DMS 273 (cell line): ENCODE measurements around the gene NEURL2.
A peak's percentile ranks its signal among the peaks of the same experiment; 100 is the strongest.
"Not testable (repeated sequence)": the region's sequence is repeated elsewhere in the genome, so short reads cannot be mapped to it uniquely, and the experiment has no call there.

Experiments
- DNase-seq: peaks from one replicate; lab custom pipeline; 2025; ENCODE audit not compliant: unreplicated experiment; lab: John Stamatoyannopoulos, UW

NEURL2 gene

DNA sequence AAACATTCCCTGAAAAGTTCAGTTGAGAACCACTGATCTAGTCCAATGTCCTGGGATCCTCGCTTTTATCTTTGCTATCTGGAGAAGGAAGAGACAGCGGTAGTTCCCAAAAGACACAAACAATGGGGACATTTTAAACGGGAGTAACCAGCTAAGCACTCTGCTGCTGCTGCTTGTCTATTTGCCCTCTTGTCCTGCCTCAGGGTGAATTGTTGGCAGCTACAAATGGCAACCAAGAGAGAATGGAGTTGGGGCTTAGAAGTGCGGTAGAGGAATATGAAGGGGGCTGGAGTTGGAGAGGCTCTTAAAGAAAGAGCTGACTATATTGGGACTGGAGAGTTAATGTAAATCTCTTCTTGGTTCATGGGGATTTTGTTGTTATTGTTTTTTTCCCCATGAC, 16.4 kb downstream of the NEURL2 start:
- DNase-seq, result no peak

DNA sequence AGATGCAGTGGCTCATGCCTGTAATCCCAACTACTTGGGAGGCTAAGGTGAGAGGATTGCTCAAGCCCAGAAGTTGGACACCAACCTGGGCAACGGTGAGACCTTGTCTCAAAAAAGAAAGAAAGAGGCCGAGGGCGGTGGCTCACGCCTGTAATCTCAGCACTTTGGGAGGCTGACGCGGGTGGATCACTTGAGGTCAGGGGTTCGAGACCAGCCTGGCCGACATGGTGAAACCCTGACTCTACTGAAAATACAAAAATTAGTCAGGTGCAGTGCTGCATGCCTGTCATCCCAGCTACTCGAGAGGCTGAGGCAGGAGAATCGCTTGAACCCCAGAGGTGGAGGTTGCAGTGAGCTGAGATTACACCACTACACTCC, 16.9 kb downstream of the NEURL2 start:
- DNase-seq, result not testable (repeated sequence)

DNA sequence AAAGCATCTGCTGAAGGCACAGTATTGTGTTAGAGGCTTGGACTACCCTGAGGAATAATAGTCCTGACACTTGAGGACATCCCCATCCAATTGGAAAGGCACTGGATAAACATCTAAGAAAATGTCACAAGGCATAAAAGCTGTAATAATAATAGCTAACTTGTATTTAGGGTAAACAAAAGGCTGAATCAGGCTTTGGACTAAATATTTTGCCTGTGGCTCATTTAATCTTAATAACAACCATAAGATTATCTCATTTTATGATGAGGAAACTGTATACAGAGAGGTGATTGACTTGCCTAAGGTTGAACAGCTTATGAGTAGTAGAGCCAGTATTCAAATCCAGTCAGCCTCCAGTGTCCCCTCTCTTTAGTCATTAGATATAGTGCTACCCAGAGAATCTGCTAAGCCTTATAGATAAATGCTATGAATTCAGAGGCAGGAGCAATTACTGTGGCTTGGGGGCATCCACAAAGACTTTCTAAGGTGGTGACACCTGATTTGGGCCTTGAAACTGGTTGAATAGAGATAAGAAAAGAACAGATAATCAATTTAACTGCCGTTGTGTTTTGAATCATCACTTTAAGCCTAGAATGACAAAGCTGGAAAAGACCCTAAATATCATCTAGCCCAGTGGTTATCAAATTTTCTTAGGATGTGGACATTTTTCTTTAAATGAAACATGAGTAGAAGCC, 17.5 kb downstream of the NEURL2 start:
- no peak for DNase-seq

DNA sequence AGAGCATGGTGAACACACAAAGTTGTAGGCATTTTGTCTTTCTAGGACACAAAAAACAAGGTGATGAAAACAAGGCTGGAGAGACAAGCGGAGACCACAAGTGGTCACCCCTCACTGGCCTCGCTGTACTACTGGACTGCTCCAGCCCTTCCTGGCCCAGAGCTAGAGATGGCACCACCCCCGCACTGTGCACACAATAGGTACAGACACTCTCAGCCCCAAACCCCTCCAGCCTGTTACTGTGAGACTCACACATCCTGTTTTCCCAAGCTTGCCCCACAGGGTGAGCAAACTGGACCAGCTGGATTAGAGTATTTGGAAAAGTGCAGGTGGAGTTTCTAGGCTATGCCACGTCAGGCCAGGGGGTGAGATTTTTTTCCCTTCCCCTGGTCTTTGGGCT, 18.4 kb downstream of the NEURL2 start:
- no peak for DNase-seq

DNA sequence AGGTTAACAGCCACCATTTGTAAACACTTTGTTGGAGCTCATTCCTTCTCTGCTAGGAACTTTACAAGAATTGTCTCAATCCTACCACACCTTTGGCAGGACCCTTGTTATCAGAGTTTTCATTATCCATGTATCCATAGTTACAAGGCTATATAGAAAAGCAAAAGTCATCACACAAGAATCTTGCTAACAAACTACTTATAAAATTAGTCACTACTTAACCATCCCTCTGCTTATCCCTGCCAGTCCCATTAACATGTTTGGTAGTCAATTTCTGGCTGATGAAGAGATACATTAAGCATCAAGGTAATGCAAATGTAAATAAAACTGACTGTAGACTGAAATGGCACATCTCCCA, 23.2 kb downstream of the NEURL2 start:
- DNase-seq, result no peak

DNA sequence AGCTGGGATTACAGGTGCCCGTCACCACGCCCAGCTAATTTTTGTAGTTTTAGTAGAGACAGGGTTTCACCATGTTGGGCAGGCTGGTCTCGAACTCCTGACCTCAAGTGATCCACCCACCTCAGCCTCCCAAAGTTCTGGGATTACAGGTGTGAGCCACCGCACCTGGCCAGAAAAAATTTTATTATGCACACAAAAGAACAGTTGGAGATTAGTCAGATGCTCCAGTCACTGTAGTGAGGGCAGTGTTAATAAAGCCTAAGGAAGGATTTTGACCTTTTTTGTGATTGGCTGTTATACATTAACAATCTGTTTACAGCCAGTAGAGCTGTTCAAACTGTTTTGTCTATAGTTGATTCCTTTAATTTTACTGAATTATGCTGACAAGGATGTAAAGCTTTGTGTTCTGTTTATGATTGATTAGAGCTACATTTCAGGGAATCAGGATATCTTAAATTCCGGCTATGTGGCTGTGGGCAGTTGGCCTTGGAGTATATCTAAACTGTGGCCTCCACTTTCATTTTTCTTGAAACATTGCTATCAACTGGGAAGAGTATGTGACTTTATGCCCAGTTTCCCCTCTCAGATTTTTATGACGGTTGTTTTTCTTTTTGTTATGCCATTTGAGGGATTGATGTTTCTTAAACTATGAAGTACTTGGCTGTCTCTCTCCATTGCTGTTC, 23.7 kb downstream of the NEURL2 start:
- no peak for DNase-seq

DNA sequence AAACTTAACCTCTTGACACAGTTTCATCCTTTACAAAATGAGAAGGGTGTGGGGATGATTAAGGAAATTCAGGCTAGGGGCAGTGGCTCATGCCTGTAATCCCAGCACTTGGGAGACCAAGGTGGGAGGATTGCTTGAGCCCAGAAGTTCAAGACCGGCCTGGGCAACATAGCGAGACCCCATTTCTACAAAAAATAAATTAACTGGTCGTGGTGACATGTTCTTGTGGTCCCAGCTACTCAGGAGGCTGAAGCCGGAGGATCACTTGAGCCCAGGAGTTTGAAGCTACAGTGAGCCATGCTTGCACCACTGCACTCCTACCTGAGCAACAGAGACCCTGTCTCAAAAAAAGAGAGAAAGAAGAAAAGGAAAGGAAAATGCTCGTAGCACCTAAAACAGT, 24.6 kb downstream of the NEURL2 start:
- no peak for DNase-seq

DNA sequence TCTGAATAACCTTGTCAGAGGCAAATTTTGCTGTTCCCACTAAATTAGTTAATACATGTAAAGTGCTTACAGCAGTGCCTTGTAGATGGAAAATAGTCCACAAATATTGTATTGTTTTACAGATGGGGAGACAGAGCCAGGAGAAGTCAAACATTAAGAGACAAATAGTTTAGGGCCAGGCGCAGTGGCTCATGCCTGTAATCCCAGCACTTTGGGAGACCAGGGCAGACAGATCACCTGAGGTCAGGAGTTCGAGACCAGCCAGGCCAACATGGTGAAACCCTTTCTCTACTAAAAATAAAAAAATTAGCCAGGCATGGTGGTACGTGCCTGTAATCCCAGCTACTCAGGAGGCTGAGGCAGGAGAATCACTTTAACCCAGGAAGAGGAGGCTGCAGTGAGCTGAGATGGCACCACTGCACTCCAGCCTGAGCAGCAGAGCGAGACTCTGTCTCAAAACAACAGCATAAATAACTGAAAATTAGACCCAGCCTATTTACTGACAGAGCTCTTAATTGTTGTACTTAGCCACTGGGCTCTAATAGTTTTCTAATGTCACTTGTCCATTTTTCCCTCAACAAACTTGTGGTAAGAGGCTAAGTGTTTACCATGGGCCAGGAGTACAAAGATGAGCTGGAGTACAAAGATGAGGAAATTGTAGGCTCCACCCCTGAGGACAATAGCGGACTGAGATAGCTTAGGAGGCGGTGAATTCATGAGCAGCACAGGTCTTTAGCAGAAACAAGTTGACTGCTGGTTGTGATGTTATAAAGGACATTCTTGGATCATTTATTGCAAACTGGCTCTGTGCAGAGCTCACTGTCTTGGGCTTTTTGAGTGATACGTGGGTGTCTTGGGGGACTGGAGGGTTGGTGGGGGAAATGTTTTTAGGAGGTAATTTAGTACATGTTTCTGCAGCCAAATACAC, 27.2 kb downstream of the NEURL2 start:
- no peak for DNase-seq

DNA sequence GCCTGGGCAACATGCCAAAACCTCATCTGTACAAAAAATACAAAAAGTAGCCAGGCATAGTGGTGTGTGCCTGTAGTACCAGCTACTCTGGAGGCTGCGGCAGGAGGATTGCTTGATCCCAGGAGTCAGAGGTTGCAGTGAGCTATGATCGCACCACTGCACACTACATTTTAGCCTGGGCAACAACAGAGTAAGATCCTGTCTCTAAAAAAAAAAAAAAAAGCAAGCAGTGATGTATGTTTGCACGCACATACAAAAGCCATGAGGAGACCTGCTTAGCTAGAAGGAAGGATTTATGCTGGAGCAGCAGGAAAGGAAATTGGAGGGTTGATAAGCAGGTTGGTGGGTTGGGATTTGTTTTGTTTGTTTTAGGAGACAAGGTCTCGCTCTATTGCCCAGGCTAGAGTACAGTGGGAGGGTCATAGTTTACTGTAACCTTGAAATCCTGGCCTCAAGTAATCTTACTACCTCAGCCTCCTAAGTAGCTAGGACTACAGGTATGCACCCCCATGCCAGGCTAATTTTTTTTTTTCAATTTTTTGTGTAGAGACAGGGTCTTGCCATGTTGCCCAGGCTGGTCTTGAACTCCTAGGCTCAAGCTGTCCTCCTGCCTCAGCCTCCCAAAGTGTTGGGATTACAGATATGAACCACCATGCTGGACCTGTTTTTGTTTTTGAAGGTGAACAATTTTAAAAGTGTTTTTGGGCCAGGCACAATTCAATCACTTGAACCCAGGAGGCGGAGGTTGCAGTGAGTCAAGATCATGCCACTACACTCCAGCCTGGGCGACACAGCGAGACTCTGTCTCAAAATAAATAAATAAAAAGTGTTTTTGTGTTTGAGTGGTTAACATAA, 29.6 kb downstream of the NEURL2 start:
- DNase-seq, result peak; percentile 79

DNA sequence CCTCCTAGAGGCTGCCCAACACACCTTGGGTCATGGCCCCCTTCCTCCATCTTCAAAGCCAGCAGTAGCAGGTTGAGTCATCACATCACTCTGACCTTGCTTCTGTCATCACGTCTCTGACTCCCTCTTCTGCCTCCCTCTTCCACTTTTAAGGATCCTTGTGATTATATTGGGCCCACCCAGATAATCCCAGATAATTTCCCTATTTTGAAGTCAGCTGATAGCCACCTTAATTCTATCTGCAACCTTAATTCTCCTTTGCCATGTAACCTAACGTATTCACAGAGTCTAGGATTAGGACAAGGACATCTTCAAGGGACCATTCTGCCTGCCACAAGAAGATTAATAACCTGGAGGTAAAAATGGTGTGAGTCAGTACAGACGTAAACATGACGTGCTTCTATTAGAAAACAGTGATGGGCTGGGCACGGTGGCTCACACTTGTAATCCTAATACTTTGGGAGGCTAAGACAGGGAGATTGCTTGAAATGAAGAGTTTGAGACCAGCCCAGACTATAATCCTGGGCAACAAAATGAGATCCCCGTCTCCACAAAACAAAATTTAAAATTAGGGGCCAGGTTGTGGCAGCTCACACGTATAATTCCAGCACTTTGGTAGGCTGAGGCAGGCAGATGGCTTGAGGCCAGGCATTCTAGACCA, 30.3 kb downstream of the NEURL2 start:
- no peak for DNase-seq

DNA sequence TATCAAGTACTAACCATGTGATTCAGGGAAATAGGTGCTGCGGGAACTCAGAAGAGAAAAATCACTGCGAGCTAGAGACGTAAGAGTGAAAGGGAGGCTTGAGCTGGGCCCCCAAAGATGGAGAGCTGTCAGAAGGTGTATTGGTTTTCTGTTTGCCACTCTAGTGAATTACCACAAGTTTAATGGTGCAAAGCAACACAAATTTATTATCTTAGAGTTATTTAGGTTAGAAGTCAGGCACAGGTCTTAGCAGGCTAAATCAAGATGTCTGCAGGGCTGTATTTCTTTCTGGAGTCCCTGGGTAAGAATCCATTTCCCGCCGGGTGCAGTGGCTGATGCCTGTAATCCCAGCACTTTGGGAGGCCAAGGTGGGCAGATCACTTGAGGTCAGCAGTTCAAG, 31.1 kb downstream of the NEURL2 start:
- DNase-seq, result no peak

DNA sequence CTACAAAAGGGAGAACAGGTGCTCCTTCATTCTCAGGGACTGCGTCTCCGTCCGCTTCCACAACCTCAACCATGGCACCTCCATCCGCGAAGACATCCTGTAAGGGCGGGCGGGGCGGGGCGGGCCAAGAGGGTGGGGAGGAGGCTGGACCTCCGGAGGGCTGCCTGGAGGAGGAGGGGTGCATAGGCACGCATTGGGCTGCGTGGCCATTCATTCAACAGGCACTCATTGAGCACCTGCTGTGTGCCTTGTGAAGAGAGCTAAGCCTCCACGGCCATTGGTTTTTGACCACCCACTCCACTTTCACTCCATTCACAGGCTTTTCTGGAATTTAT, 33.2 kb downstream of the NEURL2 start:
- DNase-seq, result no peak

DNA sequence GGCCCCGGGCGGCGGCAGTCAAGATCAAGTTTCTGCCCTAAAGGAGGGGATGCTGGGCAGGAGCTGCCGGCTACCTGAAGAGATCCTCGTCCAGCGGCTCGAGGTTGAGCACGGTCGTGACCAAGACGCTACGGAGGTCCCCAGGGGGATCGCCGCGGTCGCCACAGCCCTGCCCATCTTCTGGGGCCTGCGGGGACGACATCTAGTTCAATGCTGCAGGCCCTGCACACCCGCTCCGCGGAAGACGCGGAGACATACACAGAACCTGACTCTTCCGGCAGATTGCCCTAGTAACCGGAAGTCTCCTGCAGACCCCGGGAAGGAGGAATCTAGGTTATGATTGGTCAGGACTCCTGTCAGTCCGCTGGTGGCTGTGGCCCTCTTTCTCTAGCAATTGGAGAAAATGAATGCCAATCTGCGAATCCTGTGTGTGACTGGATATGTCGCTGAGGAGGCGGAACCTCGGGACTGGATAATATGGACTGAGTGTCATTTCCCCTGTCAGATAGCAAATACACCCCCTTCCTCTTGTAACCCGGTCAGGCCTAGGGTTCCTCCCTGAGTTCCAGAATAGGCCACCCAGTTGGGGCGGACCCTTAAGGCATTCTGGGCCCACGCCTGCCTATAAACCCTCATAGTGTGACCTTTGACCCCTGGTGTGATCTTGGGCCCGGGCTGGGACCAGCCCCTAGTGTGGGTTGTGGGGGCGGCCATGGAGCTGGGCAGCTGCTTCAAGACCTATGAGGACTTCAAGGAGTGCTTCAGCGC, 33.7 kb downstream of the NEURL2 start, which contains the start of the genes ACOT8 and ZSWIM3:
ACOT8 (minus strand) TSS at position 279 of the 768 bp plus-strand sequence; CDS start at position 202, 77 bp downstream.
ZSWIM3 (plus strand) TSS at position 501 of the 768 bp plus-strand sequence; CDS start at position 713, 212 bp downstream.
- peak; percentile 100 for DNase-seq

DNA sequence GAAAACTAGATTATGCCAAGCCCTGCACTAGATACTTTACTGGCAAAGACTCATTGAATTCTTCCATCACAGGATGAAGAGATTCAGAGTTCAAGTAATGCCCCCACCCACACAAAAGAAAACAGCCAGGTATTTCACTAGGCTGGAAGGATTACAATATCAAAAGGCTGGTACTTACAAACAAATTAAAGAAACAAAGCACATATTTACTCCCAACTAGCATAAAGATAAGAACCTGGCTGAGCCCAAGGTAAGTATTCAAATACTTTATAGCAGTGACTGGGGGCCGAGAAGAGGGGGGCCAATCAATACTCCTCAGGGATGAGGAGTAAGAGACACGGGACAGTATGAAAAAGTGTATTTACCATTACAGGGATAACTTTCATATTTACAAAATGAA, 37.5 kb downstream of the NEURL2 start:
- DNase-seq, result no peak

DNA sequence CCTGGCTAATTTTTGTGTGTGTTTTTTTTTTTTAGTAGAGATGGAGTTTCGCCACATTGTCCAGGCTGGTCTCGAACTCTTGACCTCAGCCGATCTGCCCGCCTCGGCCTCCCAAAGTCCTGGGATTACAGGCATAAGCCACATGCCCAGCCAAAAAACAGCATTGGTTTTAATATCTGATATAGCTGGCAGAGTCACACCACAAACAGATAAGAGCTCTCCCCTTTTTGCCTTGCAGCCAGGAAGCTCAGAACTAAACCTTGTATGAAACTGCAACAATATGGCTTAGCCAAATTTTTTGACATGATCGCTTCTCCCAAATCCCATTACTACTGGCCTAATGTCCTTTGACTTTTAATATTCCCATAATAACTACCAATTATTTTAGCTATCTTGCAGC, 38.7 kb downstream of the NEURL2 start:
- no peak for DNase-seq

DNA sequence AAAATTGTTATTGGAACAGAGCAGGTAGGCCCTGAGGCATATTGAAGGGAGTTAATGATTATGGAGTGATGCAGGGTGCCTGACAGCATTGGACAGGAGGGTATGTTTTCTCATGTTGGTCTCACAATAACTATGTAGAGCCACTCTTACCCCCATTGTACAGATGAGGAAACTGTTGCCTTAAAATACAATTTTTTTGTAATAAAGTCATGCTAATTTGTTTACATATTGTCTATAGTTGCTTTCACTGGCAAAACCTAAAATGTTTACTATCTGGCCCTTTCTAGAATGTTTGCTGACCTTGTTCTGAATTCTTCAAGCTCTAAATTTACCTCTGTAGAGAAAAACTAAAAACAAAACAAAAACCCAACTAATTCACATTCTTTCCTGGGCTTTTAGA, 39.5 kb downstream of the NEURL2 start:
- no peak for DNase-seq

DNA sequence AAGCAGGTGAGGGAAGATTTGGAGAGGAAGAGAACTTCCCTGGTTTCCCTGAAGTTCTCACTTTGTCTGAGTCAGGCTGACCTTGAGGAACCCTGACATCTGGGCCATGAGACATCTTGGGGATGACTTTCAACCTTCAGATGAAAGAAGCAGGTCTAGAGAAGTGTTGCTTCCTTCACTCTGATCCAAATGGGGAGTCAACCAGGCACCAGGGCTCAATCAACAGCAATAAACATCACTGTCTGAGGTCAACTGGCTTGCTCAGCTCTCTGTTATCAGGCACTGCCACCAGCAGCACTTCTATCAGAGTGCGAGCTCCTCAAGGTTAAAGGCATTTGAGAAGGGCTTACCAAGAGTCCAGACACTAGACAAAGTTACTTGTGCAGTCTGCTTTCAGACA, 40.1 kb downstream of the NEURL2 start:
- DNase-seq, result no peak

DNA sequence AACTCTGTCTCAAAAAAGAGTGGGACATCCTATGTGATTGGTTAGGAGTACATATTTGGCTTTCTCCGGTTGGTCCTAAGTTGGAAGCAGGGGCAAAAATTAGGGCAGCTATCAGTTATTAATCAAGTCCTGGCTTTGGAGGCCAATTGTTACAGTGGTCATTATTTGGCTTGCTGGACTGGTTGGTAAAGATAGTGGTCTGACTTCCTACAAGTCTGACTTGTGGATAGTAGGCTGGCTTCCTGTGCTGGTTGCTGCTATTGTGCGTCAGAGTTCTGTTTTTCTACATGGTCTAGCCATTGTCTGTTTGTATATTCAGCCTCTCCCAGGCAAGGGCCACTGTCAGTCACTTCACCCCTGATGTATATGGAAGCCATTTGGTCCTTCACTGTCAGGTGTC, 40.8 kb downstream of the NEURL2 start:
- DNase-seq, result no peak

DNA sequence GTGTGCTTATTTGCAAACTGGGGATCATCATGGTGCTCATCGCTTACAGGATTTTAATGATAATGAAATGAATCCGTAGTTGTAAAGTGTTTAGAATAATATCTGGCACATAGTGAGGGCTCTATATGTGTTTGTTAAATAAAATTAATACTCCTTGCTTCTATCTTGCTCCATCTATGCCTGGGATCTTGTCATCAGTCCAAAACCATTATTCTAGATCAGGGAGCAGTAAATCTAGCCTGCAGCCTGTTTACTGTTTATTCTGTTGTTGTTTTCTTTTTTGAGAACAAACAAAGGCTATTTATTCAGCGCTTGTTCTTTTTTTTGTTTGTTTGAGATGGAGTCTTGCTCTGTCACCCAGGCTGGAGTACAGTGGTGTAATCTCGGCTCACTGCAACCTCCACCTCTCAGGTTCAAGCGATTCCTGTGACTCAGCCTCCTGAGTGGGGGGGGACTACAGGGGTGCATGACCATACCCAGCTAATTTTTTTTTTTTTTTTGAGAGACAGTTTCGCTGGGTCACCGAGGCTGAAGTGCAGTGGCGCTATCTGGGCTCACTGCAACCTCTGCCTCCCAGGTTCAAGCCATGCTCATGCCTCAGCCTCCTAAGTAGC, 41.9 kb downstream of the NEURL2 start:
- no peak for DNase-seq
